ENCODE data around the gene PAPSS1.

DNA sequence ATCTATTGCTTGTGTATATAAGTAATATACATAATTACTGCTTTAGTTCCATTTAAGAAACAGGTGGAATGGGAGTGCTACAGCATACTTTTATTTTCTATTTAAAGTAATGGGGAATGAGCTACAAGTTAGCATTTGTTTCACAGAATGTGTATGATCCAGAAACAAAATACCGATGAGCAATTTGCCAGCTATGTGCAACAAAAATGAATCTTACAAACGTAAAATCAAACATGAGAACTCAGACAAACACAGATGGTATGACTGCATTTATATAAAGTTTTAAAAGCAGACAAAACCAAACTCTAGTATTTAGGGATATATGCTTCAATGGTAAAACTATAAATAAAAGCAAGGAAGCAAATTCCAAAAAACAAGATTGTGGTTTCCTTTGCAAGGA is 141.7 kb downstream of the PAPSS1 start:
- TF ChIP-seq, protein P1, sequence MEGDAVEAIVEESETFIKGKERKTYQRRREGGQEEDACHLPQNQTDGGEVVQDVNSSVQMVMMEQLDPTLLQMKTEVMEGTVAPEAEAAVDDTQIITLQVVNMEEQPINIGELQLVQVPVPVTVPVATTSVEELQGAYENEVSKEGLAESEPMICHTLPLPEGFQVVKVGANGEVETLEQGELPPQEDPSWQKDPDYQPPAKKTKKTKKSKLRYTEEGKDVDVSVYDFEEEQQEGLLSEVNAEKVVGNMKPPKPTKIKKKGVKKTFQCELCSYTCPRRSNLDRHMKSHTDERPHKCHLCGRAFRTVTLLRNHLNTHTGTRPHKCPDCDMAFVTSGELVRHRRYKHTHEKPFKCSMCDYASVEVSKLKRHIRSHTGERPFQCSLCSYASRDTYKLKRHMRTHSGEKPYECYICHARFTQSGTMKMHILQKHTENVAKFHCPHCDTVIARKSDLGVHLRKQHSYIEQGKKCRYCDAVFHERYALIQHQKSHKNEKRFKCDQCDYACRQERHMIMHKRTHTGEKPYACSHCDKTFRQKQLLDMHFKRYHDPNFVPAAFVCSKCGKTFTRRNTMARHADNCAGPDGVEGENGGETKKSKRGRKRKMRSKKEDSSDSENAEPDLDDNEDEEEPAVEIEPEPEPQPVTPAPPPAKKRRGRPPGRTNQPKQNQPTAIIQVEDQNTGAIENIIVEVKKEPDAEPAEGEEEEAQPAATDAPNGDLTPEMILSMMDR (IDR thresholded peaks at IDR 0.05) = no peak
- no peak for TF ChIP-seq POLR2A (IDR thresholded peaks at IDR 0.05)
